Endothelial cell of umbilical vein (primary cell): ENCODE data around the gene ALG12. TPM values are rescaled to one million over a fixed set of nuclear protein-coding genes. Genes with fewer than 3 reads are reported as not detected.

Source experiments
- BruUV-seq: library from RNA; stranded (reverse); fragments of 400-500 nt; replicated peaks from 2 replicates; lab custom pipeline; 2021; lab: Mats Ljungman, UMichigan
- CTCF ChIA-PET: fragments of 300-600, 350-600 bp; sonication (Branson Sonifier 250); formaldehyde crosslinking; loops from one replicate; lab custom pipeline; 2021; ENCODE audit warnings: antibody characterized with exemption, inconsistent platforms; lab: Charles Lee
- POLR2A ChIA-PET: fragments of 300-600, 350-600 bp; sonication (Branson Sonifier 250); formaldehyde crosslinking; loops from one replicate; lab custom pipeline; 2021; ENCODE audit warnings: antibody characterized with exemption, inconsistent platforms; lab: Charles Lee
- DNase-seq: peaks from one replicate; pipeline ENCODE4 v3.0.0-alpha.2; 2011; ENCODE audit warnings: low read depth, low spot score
- FAIRE-seq: peaks from 2 replicates; lab custom pipeline; 2011; peaks lifted over from hg19 to GRCh38; lab: Jason Lieb, UNC
- H2AFZ ChIP-seq: 2 replicates; pipeline ENCODE4 v1.6.0; 2012; ENCODE audit warnings: low read depth, low read length, control low read depth, inconsistent platforms
- H3K27ac ChIP-seq: 2 replicates; pipeline ENCODE4 v1.5.1; 2011; ENCODE audit warnings: low read depth, mild to moderate bottlenecking, control low read depth, low read length, moderate library complexity; ENCODE audit not compliant: insufficient read depth
- H3K27me3 ChIP-seq, 2 experiments: 2 replicates each; pipeline versions ENCODE4 v1.6.0 to v1.6.1; 2011; ENCODE audit warnings: low read length in 2 of 2, mixed read lengths in 1 of 2; ENCODE audit not compliant: control insufficient read depth in 2 of 2, insufficient read depth in 2 of 2
- H3K36me3 ChIP-seq, 2 experiments: 2 replicates in 1 of 2; 3 replicates in 1 of 2; pipeline ENCODE4 v1.5.1; 2011; ENCODE audit warnings: low read length in 2 of 2, mild to moderate bottlenecking in 1 of 2, moderate library complexity in 1 of 2; ENCODE audit not compliant: control insufficient read depth in 2 of 2, insufficient read depth in 2 of 2; ENCODE audit errors: extremely low read depth in 1 of 2
- H3K4me1 ChIP-seq: 3 replicates; pipeline ENCODE4 v1.5.1; 2011; ENCODE audit warnings: mild to moderate bottlenecking, low read length; ENCODE audit not compliant: control insufficient read depth, insufficient read depth; ENCODE audit errors: extremely low read depth
- H3K4me2 ChIP-seq: 2 replicates; pipeline ENCODE4 v1.6.1; 2011; ENCODE audit warnings: low read length, control low read depth, mixed read lengths; ENCODE audit not compliant: insufficient read depth
- H3K4me3 ChIP-seq, 3 experiments: fragments of 200-600 bp in 1 of 3; sonication (generic), shearing (Covaris generic) in 1 of 3; replicated peaks in 1 of 3; 2 replicates each; pipeline ENCODE4 v1.5.1; 2011 to 2016; ENCODE audit warnings: control low read depth in 3 of 3, low read length in 3 of 3, mild to moderate bottlenecking in 2 of 3, inconsistent platforms in 1 of 3, low read depth in 1 of 3, moderate library complexity in 1 of 3; ENCODE audit not compliant: insufficient read depth in 1 of 3
- H3K79me2 ChIP-seq: 2 replicates; pipeline ENCODE4 v1.6.0; 2012; ENCODE audit warnings: low read length, inconsistent platforms; ENCODE audit not compliant: control insufficient read depth, insufficient read depth
- H3K9ac ChIP-seq: replicated peaks from 2 replicates; pipeline ENCODE3; 2011; ENCODE audit warnings: low read length, control low read depth; ENCODE audit not compliant: insufficient read depth; ENCODE audit errors: extremely low read depth
- H3K9me1 ChIP-seq: replicated peaks from 3 replicates; pipeline ENCODE4 v1.6.0; 2011; ENCODE audit warnings: mild to moderate bottlenecking, low read length; ENCODE audit not compliant: control insufficient read depth, insufficient read depth; ENCODE audit errors: extremely low read depth
- H3K9me3 ChIP-seq: replicated peaks from 2 replicates; pipeline ENCODE4 v1.5.1; 2012; ENCODE audit warnings: low read length, inconsistent platforms; ENCODE audit not compliant: control insufficient read depth, insufficient read depth
- H4K20me1 ChIP-seq: replicated peaks from 2 replicates; pipeline ENCODE3; 2011; ENCODE audit warnings: mild to moderate bottlenecking, low read length; ENCODE audit not compliant: control insufficient read depth, insufficient read depth; ENCODE audit errors: extremely low read depth
- EZH2 ChIP-seq: IDR thresholded peaks from 2 replicates; pipeline ENCODE4 v1.6.1; 2012; ENCODE audit warnings: borderline replicate concordance, low read depth, mild to moderate bottlenecking, moderate library complexity, low read length, inconsistent platforms; ENCODE audit not compliant: severe bottlenecking
- FOS ChIP-seq: IDR thresholded peaks from 2 replicates; pipeline ENCODE4 v1.6.1; 2011; ENCODE audit warnings: mild to moderate bottlenecking, low read length, moderate library complexity, borderline replicate concordance; ENCODE audit not compliant: insufficient read depth
- GATA2 ChIP-seq: IDR thresholded peaks from 2 replicates; pipeline ENCODE4 v1.7.0; 2011; ENCODE audit warnings: low read depth, mild to moderate bottlenecking, moderate library complexity, mixed read lengths, low read length; ENCODE audit not compliant: insufficient read length, insufficient read depth
- JUN ChIP-seq: IDR thresholded peaks from 2 replicates; pipeline ENCODE4 v1.6.1; 2011; ENCODE audit warnings: borderline replicate concordance, low read depth; ENCODE audit not compliant: insufficient read length, insufficient read depth
- MYC ChIP-seq: IDR thresholded peaks from one replicate; pipeline ENCODE4 v1.6.1; 2011; ENCODE audit warnings: mild to moderate bottlenecking, low read depth, low read length
- POLR2A ChIP-seq: IDR thresholded peaks from 2 replicates; pipeline ENCODE4 v1.6.1; 2012; ENCODE audit warnings: low read depth, mild to moderate bottlenecking, control low read depth, low read length
- POLR2AphosphoS5 ChIP-seq: IDR thresholded peaks from 2 replicates; pipeline ENCODE4 v1.6.1; 2012; ENCODE audit warnings: low read depth, mild to moderate bottlenecking, control low read depth, low read length, moderate library complexity; ENCODE audit not compliant: insufficient read depth
- dilution Hi-C: fragments of 300-500 bp; cut with MboI; formaldehyde crosslinking; loops from one replicate; pipeline ENCODE4 v1.15.0; 2019; ENCODE audit warnings: low sequenced_read_pairs; ENCODE audit not compliant: extremely low pct_ligation_motif_present
- intact Hi-C: fragments of 100-400 bp; cut with micrococcal nuclease; formaldehyde crosslinking; loops from one replicate; pipeline ENCODE4 v1.10.0; 2022
- polyA plus RNA-seq, 4 experiments: library from polyadenylated mRNA; depleted of rRNA in 3 of 4; stranded (reverse) in 3 of 4; unstranded in 1 of 4; fragments of >200 nt; gene quantifications; 2 replicates each; pipeline versions ENCODE4 v1.2.1 to v1.2.3, GENCODE V29; 2011 to 2012; ENCODE audit warnings: missing spikeins in 1 of 4
- total RNA-seq: library from RNA; stranded (reverse); gene quantifications from 2 replicates; pipeline ENCODE4 v1.2.3, GENCODE V29; 2021
- TF ChIP-seq, protein P1 (sequence below), 2 donors: IDR thresholded peaks; 1 replicate in 1 of 2; 2 replicates in 1 of 2; pipeline ENCODE4 v1.5.1; 2011; ENCODE audit warnings: low read length in 2 of 2, mild to moderate bottlenecking in 2 of 2, moderate library complexity in 2 of 2, control low read depth in 1 of 2, inconsistent platforms in 1 of 2, low read depth in 1 of 2; ENCODE audit not compliant: insufficient read depth in 1 of 2; ENCODE audit errors: extremely low read depth in 1 of 2
- TF ChIP-seq, protein P2 (sequence below): IDR thresholded peaks from 2 replicates; pipeline ENCODE4 v1.6.1; 2011; ENCODE audit not compliant: insufficient read depth, insufficient read length

The ALG12 gene
- total and polyA plus RNA-seq, 2 donors (not counting 3 experiments of a cell fraction or from before 2014, with no cell fraction given), result 14.6 to 18.0 TPM

DNA sequence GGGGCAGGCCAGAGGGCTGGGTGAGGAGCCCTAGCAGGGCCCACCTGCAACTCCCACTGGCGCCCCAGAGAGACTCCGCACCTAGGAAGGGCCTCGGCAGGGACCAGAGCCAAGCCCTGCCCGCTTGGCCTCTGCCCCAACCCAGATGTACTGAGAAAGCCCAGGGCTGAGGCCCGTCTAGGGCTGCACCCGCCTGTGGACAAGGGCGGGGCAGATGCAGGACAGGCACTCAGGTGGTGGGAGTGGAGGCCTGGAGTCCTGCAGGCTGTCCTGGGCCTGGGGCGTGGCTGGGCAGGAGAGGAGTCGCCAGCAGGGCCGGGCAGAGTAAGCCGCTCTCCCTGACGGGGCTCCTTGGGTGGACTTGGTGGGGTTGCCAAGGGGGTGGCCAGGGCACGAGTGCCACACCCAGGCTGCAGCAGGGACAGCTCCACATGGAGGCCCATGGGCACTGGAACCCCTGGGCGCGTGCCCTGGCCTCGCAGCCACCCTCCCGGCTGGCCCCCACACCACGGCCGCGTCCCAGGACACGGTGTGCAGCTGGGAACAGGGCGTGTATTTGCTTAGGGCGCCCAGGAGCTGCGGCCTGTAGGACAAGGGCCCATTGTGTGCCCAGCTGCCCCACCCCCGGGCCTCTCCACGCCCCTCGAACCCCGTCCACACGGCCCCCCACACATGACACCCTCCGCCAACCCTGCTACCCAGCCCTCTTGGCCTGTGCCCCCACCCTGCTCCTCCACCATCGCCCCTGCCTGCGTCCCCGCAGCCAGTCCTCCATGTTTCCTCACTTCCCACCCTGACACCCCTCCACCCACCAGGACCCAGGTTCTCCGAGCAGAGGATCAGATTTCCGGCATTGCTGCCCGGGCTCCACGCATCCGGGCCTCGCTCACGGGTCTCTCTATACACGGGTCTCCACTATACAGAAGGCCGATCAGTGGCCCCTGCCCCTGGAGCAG lies 31.0 kb upstream of the ALG12 start:
- TF ChIP-seq GATA2 (no peak), MYC (no peak), POLR2AphosphoS5 (no peak), POLR2A (no peak), JUN (no peak), EZH2 (no peak), FOS (no peak)
- TF ChIP-seq, protein P1, sequence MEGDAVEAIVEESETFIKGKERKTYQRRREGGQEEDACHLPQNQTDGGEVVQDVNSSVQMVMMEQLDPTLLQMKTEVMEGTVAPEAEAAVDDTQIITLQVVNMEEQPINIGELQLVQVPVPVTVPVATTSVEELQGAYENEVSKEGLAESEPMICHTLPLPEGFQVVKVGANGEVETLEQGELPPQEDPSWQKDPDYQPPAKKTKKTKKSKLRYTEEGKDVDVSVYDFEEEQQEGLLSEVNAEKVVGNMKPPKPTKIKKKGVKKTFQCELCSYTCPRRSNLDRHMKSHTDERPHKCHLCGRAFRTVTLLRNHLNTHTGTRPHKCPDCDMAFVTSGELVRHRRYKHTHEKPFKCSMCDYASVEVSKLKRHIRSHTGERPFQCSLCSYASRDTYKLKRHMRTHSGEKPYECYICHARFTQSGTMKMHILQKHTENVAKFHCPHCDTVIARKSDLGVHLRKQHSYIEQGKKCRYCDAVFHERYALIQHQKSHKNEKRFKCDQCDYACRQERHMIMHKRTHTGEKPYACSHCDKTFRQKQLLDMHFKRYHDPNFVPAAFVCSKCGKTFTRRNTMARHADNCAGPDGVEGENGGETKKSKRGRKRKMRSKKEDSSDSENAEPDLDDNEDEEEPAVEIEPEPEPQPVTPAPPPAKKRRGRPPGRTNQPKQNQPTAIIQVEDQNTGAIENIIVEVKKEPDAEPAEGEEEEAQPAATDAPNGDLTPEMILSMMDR (IDR thresholded peaks at IDR 0.05; ENCODE audit: extremely low read depth in 1 of 2, insufficient read depth in 1 of 2, low read depth in 1 of 2, low read length in 2 of 2), result no peak
- TF ChIP-seq, protein P2, sequence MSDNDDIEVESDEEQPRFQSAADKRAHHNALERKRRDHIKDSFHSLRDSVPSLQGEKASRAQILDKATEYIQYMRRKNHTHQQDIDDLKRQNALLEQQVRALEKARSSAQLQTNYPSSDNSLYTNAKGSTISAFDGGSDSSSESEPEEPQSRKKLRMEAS, result no peak
- Histone ChIP-seq H3K4me2 (no peak overlapping the region), H3K9me1 (no peaks in the 10 kb centered on the region), H4K20me1 (no peaks in the 10 kb centered on the region), H3K4me1 (peaks cover 10% of the 10 kb centered on the region), H3K27ac (no peak overlapping the region), H3K9ac (no peak overlapping the region), H3K9me3 (no peaks in the 10 kb centered on the region), H3K27me3 (no peaks in the 10 kb centered on the region), H3K4me3 (no peak overlapping the region), H3K79me2 (no peaks in the 10 kb centered on the region), H3K36me3 (no peaks in the 10 kb centered on the region), H2AFZ (no peak overlapping the region)
- intact Hi-C loops, result no loop called here
- POLR2A ChIA-PET, result interaction anchor here (0.5 kb wide), 1 partner anchor 12 kb away, joined by 4 read pairs; no protein-coding TSS in a partner anchor
- no TSS peak for BruUV-seq
- FAIRE-seq, result no peak
- DNase-seq, result no peak
- CTCF ChIA-PET, result no interaction called here
- dilution Hi-C loops, result no loop called here
